ENCODE data around the gene PIEZO1.

DNA sequence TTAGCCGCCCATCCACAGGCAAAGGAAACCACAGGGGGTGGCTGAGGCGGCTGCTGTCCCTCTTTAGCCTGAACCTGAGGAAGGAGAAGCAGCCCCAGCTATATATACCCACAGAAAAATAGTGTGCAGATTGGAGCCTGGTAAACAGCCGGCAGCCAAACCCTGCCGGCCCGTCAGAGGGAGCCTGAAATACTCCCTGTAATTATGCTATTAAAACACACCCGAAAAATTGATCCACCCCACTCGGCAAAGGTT lies 6.8 kb downstream of the PIEZO1 start:
- no peak for TF ChIP-seq POLR2A (IDR thresholded peaks at IDR 0.05)
- TF ChIP-seq, protein P1, sequence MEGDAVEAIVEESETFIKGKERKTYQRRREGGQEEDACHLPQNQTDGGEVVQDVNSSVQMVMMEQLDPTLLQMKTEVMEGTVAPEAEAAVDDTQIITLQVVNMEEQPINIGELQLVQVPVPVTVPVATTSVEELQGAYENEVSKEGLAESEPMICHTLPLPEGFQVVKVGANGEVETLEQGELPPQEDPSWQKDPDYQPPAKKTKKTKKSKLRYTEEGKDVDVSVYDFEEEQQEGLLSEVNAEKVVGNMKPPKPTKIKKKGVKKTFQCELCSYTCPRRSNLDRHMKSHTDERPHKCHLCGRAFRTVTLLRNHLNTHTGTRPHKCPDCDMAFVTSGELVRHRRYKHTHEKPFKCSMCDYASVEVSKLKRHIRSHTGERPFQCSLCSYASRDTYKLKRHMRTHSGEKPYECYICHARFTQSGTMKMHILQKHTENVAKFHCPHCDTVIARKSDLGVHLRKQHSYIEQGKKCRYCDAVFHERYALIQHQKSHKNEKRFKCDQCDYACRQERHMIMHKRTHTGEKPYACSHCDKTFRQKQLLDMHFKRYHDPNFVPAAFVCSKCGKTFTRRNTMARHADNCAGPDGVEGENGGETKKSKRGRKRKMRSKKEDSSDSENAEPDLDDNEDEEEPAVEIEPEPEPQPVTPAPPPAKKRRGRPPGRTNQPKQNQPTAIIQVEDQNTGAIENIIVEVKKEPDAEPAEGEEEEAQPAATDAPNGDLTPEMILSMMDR (IDR thresholded peaks at IDR 0.05), result no peak

Data from right lobe of liver (tissue), 4 donors.